Fibroblast of lung (primary cell): ENCODE measurements around the gene DPH2. TPM values are rescaled to one million over a fixed set of nuclear protein-coding genes. Genes with fewer than 3 reads are reported as not detected.
A peak's percentile ranks its signal among the peaks of the same experiment; 100 is the strongest.

Experiments used
- DNase-seq, 2 donors: peaks; one replicate each; pipeline versions ENCODE4 v3.0.0 to v3.0.0-alpha.2; 2010; ENCODE audit warnings: low read depth in 2 of 2
- H2AFZ ChIP-seq: 2 replicates; pipeline ENCODE4 v1.5.1; 2012; ENCODE audit warnings: low read length, control low read depth, inconsistent platforms
- H3K27ac ChIP-seq: 2 replicates; pipeline ENCODE4 v1.5.1; 2011; ENCODE audit warnings: low read length, control low read depth; ENCODE audit not compliant: insufficient read depth
- H3K27me3 ChIP-seq: 2 replicates; pipeline ENCODE4 v1.5.1; 2011; ENCODE audit warnings: mild to moderate bottlenecking, low read length; ENCODE audit not compliant: control insufficient read depth, insufficient read depth
- H3K36me3 ChIP-seq: 2 replicates; pipeline ENCODE4 v1.5.1; 2011; ENCODE audit warnings: low read length; ENCODE audit not compliant: control insufficient read depth, insufficient read depth
- H3K4me1 ChIP-seq: 2 replicates; pipeline ENCODE4 v1.5.1; 2011; ENCODE audit warnings: low read length; ENCODE audit not compliant: control insufficient read depth, insufficient read depth; ENCODE audit errors: extremely low read depth
- H3K4me2 ChIP-seq: 2 replicates; pipeline ENCODE4 v1.5.1; 2011; ENCODE audit warnings: low read length, control low read depth; ENCODE audit not compliant: insufficient read depth; ENCODE audit errors: extremely low read depth
- H3K4me3 ChIP-seq, 4 experiments: fragments of 200-600 bp in 1 of 4; sonication (generic) in 1 of 4; replicated peaks in 1 of 4; 2 replicates each; pipeline ENCODE4 v1.5.1; 2011 to 2016; ENCODE audit warnings: low read length in 4 of 4, low read depth in 3 of 4, mild to moderate bottlenecking in 3 of 4, control low read depth in 2 of 4, inconsistent platforms in 1 of 4, mixed read lengths in 1 of 4; ENCODE audit not compliant: insufficient read depth in 1 of 4; ENCODE audit errors: control extremely low read depth in 1 of 4
- H3K79me2 ChIP-seq: 2 replicates; pipeline ENCODE4 v1.5.1; 2012; ENCODE audit warnings: mild to moderate bottlenecking, low read length, inconsistent platforms; ENCODE audit not compliant: control insufficient read depth, insufficient read depth
- H3K9ac ChIP-seq: 2 replicates; pipeline ENCODE4 v1.5.1; 2011; ENCODE audit warnings: mild to moderate bottlenecking, low read length, control low read depth; ENCODE audit not compliant: insufficient read depth
- H3K9me3 ChIP-seq: 2 replicates; pipeline ENCODE4 v1.5.1; 2012; ENCODE audit warnings: low read depth, low read length; ENCODE audit not compliant: control insufficient read depth, insufficient read depth
- H4K20me1 ChIP-seq: 2 replicates; pipeline ENCODE4 v1.5.1; 2011; ENCODE audit warnings: low read length; ENCODE audit not compliant: control insufficient read depth, insufficient read depth; ENCODE audit errors: extremely low read depth
- CTCF ChIP-seq, 2 donors: IDR thresholded peaks in 1 of 2; conservative IDR thresholded peaks in 1 of 2; 1 replicate in 1 of 2; 2 replicates in 1 of 2; pipeline ENCODE4 v1.5.1; 2011 to 2012; ENCODE audit warnings: low read length in 2 of 2, control low read depth in 1 of 2, inconsistent platforms in 1 of 2, low read depth in 1 of 2, mild to moderate bottlenecking in 1 of 2
- EZH2 ChIP-seq: IDR thresholded peaks from 2 replicates; pipeline ENCODE4 v1.5.1; 2012; ENCODE audit warnings: low read length, control low read depth, mild to moderate bottlenecking; ENCODE audit errors: missing control alignments
- polyA minus RNA-seq: library from RNA; depleted of rRNA, polyadenylated mRNA; stranded (reverse); fragments of >200 nt; gene quantifications from 2 replicates; pipeline ENCODE4 v1.2.3, GENCODE V29; 2011; ENCODE audit warnings: low replicate concordance
- polyA plus RNA-seq, 2 donors: library from polyadenylated mRNA; depleted of rRNA in 1 of 2; stranded (reverse) in 1 of 2; unstranded in 1 of 2; fragments of >200 nt; gene quantifications; 2 replicates each; pipeline ENCODE4 v1.2.1, GENCODE V29; 2011 to 2012; ENCODE audit warnings: missing spikeins in 1 of 2
- total RNA-seq: library from RNA; depleted of rRNA; stranded (reverse); fragments of >200 nt; gene quantifications from 2 replicates; pipeline ENCODE4 v1.2.1, GENCODE V29; 2014

The DPH2 gene, protein sequence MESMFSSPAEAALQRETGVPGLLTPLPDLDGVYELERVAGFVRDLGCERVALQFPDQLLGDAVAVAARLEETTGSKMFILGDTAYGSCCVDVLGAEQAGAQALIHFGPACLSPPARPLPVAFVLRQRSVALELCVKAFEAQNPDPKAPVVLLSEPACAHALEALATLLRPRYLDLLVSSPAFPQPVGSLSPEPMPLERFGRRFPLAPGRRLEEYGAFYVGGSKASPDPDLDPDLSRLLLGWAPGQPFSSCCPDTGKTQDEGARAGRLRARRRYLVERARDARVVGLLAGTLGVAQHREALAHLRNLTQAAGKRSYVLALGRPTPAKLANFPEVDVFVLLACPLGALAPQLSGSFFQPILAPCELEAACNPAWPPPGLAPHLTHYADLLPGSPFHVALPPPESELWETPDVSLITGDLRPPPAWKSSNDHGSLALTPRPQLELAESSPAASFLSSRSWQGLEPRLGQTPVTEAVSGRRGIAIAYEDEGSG
- 9.1 and 12.8 TPM in 2 replicates for total RNA-seq
- 11.2 and 17.5 TPM in 2 replicates for polyA plus RNA-seq
- polyA plus RNA-seq (2012), result 10.7 and 15.7 TPM in 2 replicates
- polyA minus RNA-seq, result 38.1 and 39.7 TPM in 2 replicates

DNA sequence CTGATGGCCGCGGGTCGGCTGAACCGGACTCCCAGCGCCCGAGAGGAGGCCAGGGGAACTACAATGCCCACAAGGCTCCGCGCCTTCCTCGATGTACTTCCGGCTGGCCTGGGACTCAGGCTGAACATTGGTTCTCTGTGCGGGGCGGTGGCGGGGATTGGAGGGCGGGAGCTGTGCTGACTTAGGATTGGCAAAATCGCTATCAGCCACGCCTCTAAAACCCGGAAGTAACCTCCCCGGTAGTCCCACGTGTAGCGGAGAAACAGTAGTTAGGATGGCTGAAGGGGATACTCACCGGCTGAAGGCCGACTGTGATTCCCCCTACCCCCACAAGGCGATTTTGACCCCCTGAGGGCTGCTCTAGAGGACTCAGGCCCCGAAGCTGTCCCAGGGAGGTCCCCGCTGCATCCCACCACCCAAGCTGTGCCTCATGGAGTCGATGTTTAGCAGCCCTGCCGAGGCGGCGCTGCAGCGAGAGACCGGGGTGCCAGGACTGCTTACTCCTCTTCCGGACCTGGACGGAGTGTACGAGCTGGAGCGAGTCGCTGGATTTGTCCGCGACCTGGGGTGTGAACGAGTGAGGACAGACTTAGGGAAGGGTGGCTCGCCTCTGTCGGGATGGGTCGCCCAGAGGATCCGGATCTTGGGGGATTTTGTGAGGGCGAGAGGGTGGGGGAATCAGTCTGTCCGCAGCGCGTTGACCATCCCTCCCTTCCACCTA lies at the start of gene DPH2:
Gene DPH2, plus strand, starts transcription at position 265 of the 721 bp plus-strand sequence. Its CDS starts 166 bp downstream, at position 431.
- H2AFZ ChIP-seq, result peak within 1 kb of the TSS; percentile 87
- peak; percentile 97 for DNase-seq

DNA sequence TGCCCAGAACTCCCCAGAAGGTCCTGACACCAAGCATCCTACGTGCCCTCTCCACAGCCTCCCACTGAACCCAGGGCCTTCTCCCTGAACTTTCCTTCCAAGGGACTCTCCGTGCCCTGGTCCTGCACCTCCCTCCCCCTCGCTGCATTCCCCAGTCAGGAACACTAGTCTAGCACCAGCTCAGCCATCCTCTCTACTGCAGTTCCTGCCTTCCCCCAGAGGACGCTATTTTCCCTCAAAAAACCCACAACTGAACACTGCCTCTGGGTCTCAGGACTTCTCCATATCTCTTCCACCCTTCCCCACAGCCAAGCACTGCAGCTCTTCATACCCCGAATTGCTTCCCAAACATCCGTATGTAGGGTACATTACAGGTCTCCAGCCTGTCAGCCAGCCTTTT lies 48.8 kb upstream of the DPH2 start:
- Histone ChIP-seq H3K4me2 (no peak overlapping the region), H3K9me3 (no peaks in the 10 kb centered on the region), H3K4me1 (no peaks in the 10 kb centered on the region), H2AFZ (no peak overlapping the region), H3K36me3 (peaks cover 2% of the 10 kb centered on the region), H3K27me3 (no peaks in the 10 kb centered on the region), H4K20me1 (no peaks in the 10 kb centered on the region), H3K4me3 (no peak overlapping the region), H3K9ac (no peak overlapping the region), H3K27ac (no peak overlapping the region), H3K79me2 (no peaks in the 10 kb centered on the region)
- no peak for DNase-seq
- TF ChIP-seq CTCF (conservative IDR thresholded peaks at IDR 0.05 in 1 of 2, IDR thresholded peaks at IDR 0.05 in 1 of 2; ENCODE audit: low read depth in 1 of 2, low read length in 2 of 2) (no peak), EZH2 (no peak)

More for the DNA sequence above, at the start of gene DPH2:
- Histone ChIP-seq H3K9ac (peak within 1 kb of the TSS; percentile 60), H3K27ac (peak within 1 kb of the TSS; percentile 46), H4K20me1 (no peaks in the 10 kb centered on the region), H3K9me3 (no peaks in the 10 kb centered on the region), H3K4me2 (peak within 1 kb of the TSS; percentile 60), H3K36me3 (peaks cover 6% of the 10 kb centered on the region), H3K79me2 (peaks cover 5% of the 10 kb centered on the region), H3K4me3 (peak within 1 kb of the TSS; percentile 77 to 97 (median 92)), H3K27me3 (no peaks in the 10 kb centered on the region), H3K4me1 (peaks cover 6% of the 10 kb centered on the region)
- TF ChIP-seq EZH2 (no peak), CTCF (conservative IDR thresholded peaks at IDR 0.05 in 1 of 2, IDR thresholded peaks at IDR 0.05 in 1 of 2; ENCODE audit: low read depth in 1 of 2, low read length in 2 of 2) (peak in 1 of 2 donors; percentile 6)

DNA sequence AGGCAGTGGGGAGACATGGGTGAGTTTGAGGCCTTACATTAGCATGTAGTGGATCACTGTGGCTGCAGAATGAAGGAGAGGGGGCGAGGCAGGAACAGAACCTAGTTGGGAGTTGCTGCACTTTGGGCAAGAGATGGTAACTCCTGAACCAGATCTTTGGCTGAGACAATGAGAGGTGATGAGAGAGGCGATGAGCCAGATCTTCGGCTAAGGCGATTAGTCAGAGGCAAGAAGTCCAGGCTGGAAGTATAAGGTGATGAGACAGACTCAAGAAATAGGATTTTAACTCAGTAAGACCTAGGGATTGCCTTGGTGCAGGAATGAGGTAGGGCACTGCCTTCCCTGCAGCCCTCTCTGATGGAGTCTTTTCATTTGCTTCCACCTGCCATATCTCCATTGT lies 45.3 kb upstream of the DPH2 start:
- Histone ChIP-seq H3K9me3 (no peaks in the 10 kb centered on the region), H2AFZ (no peak overlapping the region), H3K27me3 (no peaks in the 10 kb centered on the region), H3K9ac (no peak overlapping the region), H4K20me1 (no peaks in the 10 kb centered on the region), H3K4me1 (no peaks in the 10 kb centered on the region), H3K27ac (no peak overlapping the region), H3K36me3 (peaks cover 2% of the 10 kb centered on the region), H3K79me2 (no peaks in the 10 kb centered on the region), H3K4me2 (no peak overlapping the region), H3K4me3 (no peak overlapping the region)
- no peak for TF ChIP-seq CTCF (conservative IDR thresholded peaks at IDR 0.05 in 1 of 2, IDR thresholded peaks at IDR 0.05 in 1 of 2; ENCODE audit: low read depth in 1 of 2, low read length in 2 of 2)
- TF ChIP-seq EZH2, result no peak
- DNase-seq, result peak in 1 of 2 donors; percentile 51
